ENCODE data around the gene GLT1D1. TPM values are rescaled to one million over a fixed set of nuclear protein-coding genes. Genes with fewer than 3 reads are reported as not detected.
A peak's percentile ranks its signal among the peaks of the same experiment; 100 is the strongest.

GLT1D1 gene
- total RNA-seq, 4 donors from 2014 or later: 0.26 to 3.6 (median 2.9) TPM; not detected in 1

DNA sequence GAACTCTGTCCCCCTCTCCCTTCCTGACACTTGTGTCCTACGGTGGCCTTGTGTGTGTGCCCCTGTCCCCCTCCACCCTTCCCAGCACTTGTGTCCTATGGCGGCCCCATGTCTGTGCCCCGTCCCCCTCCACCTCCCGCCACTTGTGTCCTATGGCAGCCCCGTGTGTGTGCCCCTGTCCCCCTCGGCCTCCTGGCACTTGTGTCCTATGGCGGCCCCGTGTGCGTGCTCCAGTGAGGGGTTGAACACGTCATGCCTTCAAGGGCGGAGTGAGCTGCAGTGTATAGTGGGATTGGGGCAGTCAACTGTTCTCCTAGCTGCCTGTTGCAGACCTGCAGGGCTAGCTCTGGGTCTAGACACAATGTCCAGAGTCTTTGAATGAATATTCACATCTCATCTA is 108.7 kb downstream of the GLT1D1 start:
- Histone ChIP-seq H3K27ac (no peak overlapping the region), H3K9me3 (no peaks in the 10 kb centered on the region), H3K4me1 (no peaks in the 10 kb centered on the region), H3K4me3 (no peak overlapping the region), H3K27me3 (no peaks in the 10 kb centered on the region), H3K36me3 (no peaks in the 10 kb centered on the region)
- intact Hi-C loops (cut with DNase I; ENCODE audit: low total_unique reads): no loop called here
- TF ChIP-seq POLR2A (IDR thresholded peaks at IDR 0.05): no peak
- TF ChIP-seq, protein P1, sequence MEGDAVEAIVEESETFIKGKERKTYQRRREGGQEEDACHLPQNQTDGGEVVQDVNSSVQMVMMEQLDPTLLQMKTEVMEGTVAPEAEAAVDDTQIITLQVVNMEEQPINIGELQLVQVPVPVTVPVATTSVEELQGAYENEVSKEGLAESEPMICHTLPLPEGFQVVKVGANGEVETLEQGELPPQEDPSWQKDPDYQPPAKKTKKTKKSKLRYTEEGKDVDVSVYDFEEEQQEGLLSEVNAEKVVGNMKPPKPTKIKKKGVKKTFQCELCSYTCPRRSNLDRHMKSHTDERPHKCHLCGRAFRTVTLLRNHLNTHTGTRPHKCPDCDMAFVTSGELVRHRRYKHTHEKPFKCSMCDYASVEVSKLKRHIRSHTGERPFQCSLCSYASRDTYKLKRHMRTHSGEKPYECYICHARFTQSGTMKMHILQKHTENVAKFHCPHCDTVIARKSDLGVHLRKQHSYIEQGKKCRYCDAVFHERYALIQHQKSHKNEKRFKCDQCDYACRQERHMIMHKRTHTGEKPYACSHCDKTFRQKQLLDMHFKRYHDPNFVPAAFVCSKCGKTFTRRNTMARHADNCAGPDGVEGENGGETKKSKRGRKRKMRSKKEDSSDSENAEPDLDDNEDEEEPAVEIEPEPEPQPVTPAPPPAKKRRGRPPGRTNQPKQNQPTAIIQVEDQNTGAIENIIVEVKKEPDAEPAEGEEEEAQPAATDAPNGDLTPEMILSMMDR (IDR thresholded peaks at IDR 0.05): no peak
- DNase-seq: no peak

DNA sequence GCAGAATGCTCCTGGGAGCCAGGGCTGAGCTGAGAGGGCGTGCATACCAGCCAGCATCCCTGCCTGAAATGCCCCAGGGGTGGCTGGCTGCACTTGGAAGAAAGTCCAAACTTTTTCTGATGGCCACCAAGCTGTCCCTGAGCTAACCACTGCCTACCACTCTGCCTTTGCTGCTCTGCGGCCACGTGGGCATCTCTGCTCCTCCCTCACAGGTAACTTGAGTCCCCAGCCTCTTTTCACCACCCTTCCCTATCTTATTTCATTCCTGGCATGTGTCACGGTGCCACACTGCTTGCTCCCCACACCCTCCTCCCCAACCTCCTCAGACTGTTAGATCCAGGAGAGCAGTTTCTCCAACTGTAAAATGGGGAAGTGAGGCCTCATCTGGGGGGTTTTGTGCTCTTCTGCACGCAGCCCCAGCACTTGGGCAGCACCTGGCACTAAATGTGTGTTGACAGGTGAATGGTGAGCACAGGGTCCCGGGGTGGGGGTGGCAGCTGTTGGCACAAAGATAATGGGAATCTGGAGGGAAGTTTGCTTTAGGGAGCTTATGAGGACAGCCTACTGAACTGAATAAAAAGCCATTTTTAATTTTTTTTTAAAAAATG is 113.0 kb downstream of the GLT1D1 start:
- H3K27me3 ChIP-seq: no peaks in the 10 kb centered on the region
- H3K4me1 ChIP-seq: no peaks in the 10 kb centered on the region
- DNase-seq: no peak
- TF ChIP-seq, protein P1 (IDR thresholded peaks at IDR 0.05): no peak
- no peak for TF ChIP-seq POLR2A (IDR thresholded peaks at IDR 0.05)
- no peak overlapping the region for H3K4me3 ChIP-seq
- H3K9me3 ChIP-seq: no peaks in the 10 kb centered on the region
- H3K36me3 ChIP-seq: no peaks in the 10 kb centered on the region
- H3K27ac ChIP-seq: no peak overlapping the region
- intact Hi-C loops (cut with DNase I; ENCODE audit: low total_unique reads): no loop called here

DNA sequence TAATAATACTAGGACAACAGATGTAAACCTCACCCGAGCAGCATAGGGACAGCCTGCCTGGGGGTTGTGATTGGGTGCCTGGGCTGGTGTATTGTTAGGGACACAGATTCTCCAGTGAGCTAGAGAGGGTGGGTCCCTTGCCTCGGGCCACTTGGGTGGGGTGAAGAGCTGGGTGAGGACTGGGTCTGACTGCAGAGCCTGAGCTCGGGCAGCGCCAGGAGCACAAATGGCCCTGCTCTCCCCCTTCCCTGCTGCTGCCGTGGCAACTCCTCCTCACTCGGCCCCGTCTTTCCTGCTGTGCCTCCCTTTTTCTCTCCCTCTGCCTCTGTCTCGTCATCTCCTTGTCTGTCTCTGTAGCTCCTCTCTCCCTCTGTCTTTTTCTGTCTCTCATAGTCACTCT is 115.4 kb downstream of the GLT1D1 start:
- Histone ChIP-seq H3K27me3 (no peaks in the 10 kb centered on the region), H3K9me3 (no peaks in the 10 kb centered on the region), H3K4me1 (no peaks in the 10 kb centered on the region), H3K36me3 (no peaks in the 10 kb centered on the region), H3K27ac (no peak overlapping the region), H3K4me3 (no peak overlapping the region)
- TF ChIP-seq POLR2A (IDR thresholded peaks at IDR 0.05): no peak
- TF ChIP-seq, protein P1 (IDR thresholded peaks at IDR 0.05): no peak
- no peak for DNase-seq
- intact Hi-C loops (cut with DNase I; ENCODE audit: low total_unique reads): no loop called here

DNA sequence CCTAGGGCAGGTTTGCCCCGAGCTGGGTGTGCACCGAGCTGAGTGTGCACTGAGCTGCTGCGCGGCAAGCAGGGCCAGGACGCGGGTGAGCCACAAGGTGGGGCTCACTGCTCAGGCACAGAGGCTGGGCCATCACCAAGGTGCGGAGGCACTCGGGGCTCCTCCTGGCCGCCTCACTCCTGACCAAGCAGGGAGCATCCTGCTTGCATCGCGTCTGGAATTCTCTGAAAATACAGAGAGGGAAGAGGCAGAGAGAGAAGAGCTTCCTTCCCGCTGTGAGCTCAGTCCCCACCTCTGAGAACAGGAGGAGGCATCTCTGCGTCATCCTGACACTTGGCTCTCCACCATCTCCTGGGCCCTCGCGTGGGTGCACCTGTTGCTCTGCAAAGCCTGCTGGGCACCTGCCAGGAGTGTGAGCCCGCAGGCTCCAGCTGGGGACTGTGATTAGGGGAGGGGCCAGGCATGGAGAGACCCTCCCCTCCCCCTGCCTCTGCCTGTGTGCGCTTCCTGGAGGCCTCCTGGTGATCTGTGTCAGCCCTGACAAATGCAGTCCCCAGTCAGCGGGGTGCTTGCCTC is 116.3 kb downstream of the GLT1D1 start:
- Histone ChIP-seq H3K36me3 (no peaks in the 10 kb centered on the region), H3K9me3 (no peaks in the 10 kb centered on the region), H3K4me1 (no peaks in the 10 kb centered on the region), H3K27ac (no peak overlapping the region), H3K27me3 (no peaks in the 10 kb centered on the region), H3K4me3 (no peak overlapping the region)
- intact Hi-C loops (cut with DNase I; ENCODE audit: low total_unique reads): no loop called here
- no peak for DNase-seq
- TF ChIP-seq POLR2A (IDR thresholded peaks at IDR 0.05): no peak
- TF ChIP-seq, protein P1 (IDR thresholded peaks at IDR 0.05): peak in 2 of 4 experiments; percentile 11 to 49

DNA sequence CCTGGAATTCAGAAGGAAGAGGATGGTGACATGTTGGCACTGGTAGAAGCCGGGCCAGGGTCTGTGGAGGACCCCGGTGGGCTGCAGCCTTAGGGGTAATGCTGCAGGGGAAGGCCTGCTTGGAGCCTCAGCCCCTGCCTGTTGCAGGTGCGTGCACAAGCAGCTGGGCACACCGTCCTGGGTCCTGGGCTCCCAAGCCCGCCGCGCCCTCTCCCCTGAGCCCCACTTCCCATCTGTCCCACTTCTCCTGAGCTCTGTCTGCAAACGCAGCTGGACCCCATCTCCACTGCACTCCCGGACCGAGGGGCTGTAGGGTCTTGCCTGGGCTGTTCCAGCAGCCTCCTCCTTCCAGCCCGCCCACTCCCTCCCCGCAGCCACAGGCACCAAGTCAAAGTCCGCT is 116.8 kb downstream of the GLT1D1 start:
- TF ChIP-seq POLR2A (IDR thresholded peaks at IDR 0.05): no peak
- TF ChIP-seq, protein P1 (IDR thresholded peaks at IDR 0.05): no peak
- DNase-seq: no peak
- intact Hi-C loops (cut with DNase I; ENCODE audit: low total_unique reads): no loop called here
- Histone ChIP-seq H3K36me3 (no peaks in the 10 kb centered on the region), H3K4me1 (no peaks in the 10 kb centered on the region), H3K27ac (no peak overlapping the region), H3K9me3 (no peaks in the 10 kb centered on the region), H3K27me3 (no peaks in the 10 kb centered on the region), H3K4me3 (no peak overlapping the region)

Measured in uterus (tissue), 4 donors.